K562 (cell line): ENCODE measurements around the gene CALM3. TPM values are rescaled to one million over a fixed set of nuclear protein-coding genes. Genes with fewer than 3 reads are reported as not detected.

Source experiments
- BHLHE40 ChIP-seq: IDR thresholded peaks from 2 replicates; pipeline ENCODE4 v1.6.1; 2011; ENCODE audit warnings: low read length, improper control_type of control experiment
- CHD1 ChIP-seq: fragments of 200-600 bp; sonication (generic); IDR thresholded peaks from one replicate; pipeline ENCODE4 v1.6.1; 2012; ENCODE audit warnings: mild to moderate bottlenecking, moderate library complexity, low read length, inconsistent platforms
- ELF1 ChIP-seq: fragments of 200-800 bp; sonication (Bioruptor generic); IDR thresholded peaks from 2 replicates; pipeline ENCODE4 v1.6.1; 2016; ENCODE audit warnings: missing genetic modification characterization, missing compliant biosample characterization
- ESRRB ChIP-seq: fragments of 250-450 bp; sonication (Bioruptor Pico); IDR thresholded peaks from 2 replicates; pipeline ENCODE4 v1.5.0; 2020; ENCODE audit warnings: mild to moderate bottlenecking, moderate library complexity, borderline replicate concordance
- HNRNPH1 ChIP-seq: fragments of 200-400 bp; formaldehyde crosslinking; optimal IDR thresholded peaks from 2 replicates; pipeline ENCODE3; 2017; ENCODE audit warnings: low read depth, mild to moderate bottlenecking, low read length, moderate library complexity
- JUNB ChIP-seq: fragments of 450-650 bp; formaldehyde crosslinking; conservative IDR thresholded peaks from 2 replicates; pipeline ENCODE4 v1.4.0; 2020; ENCODE audit warnings: mild to moderate bottlenecking
- KLF6 ChIP-seq: fragments of 250-450 bp; sonication (Bioruptor Pico); IDR thresholded peaks from 2 replicates; pipeline ENCODE4 v1.4.0; 2020; ENCODE audit warnings: mild to moderate bottlenecking, moderate library complexity, borderline replicate concordance
- MCM5 ChIP-seq: fragments of 450-650 bp; IDR thresholded peaks from 2 replicates; pipeline ENCODE4 v1.6.1; 2016; ENCODE audit warnings: low read depth
- MCM7 ChIP-seq, 2 experiments: fragments of 450-650 bp; IDR thresholded peaks; 2 replicates each; pipeline ENCODE4 v1.6.1; 2016 to 2018
- NFATC3 ChIP-seq: fragments of 450-650 bp; IDR thresholded peaks from 2 replicates; pipeline ENCODE4 v1.6.1; 2017; ENCODE audit warnings: mild to moderate bottlenecking
- NRF1 ChIP-seq, 2 experiments: fragments of 450-650 bp; IDR thresholded peaks in 1 of 2; conservative IDR thresholded peaks in 1 of 2; 2 replicates each; pipeline ENCODE4 v1.6.1; 2014; ENCODE audit warnings: mild to moderate bottlenecking in 2 of 2
- POLR2AphosphoS2 ChIP-seq: IDR thresholded peaks from 2 replicates; pipeline ENCODE4 v1.6.1; 2012; ENCODE audit warnings: low read length, improper control_type of control experiment
- PRPF4 ChIP-seq: fragments of 200-400 bp; formaldehyde crosslinking; IDR thresholded peaks from one replicate; pipeline ENCODE4 v1.6.1; 2017; ENCODE audit warnings: low read length, low read depth, mild to moderate bottlenecking; ENCODE audit not compliant: insufficient read depth, poor library complexity, severe bottlenecking
- RAD21 ChIP-seq, 2 experiments: fragments of 250-450 bp in 1 of 2; fragments of 450-650 bp in 1 of 2; sonication (Bioruptor Pico) in 1 of 2; formaldehyde crosslinking in 1 of 2; IDR thresholded peaks in 1 of 2; conservative IDR thresholded peaks in 1 of 2; 2 replicates each; pipeline versions ENCODE4 v1.4.0 to v1.8.0; 2020 to 2022; ENCODE audit warnings: mild to moderate bottlenecking in 2 of 2, moderate library complexity in 1 of 2
- RBM15 ChIP-seq: fragments of 200-400 bp; formaldehyde crosslinking; IDR thresholded peaks from 2 replicates; pipeline ENCODE4 v1.6.1; 2018; ENCODE audit warnings: mild to moderate bottlenecking, low read length, moderate library complexity; ENCODE audit not compliant: insufficient read depth
- RBM22 ChIP-seq: fragments of 200-400 bp; formaldehyde crosslinking; IDR thresholded peaks from 2 replicates; pipeline ENCODE4 v1.6.1; 2018; ENCODE audit warnings: low read length, low read depth; ENCODE audit not compliant: poor library complexity, severe bottlenecking
- TAF7 ChIP-seq: fragments of 450-650 bp; IDR thresholded peaks from 2 replicates; pipeline ENCODE4 v1.6.1; 2016; ENCODE audit warnings: missing genetic modification characterization, missing compliant biosample characterization
- XRCC4 ChIP-seq: IDR thresholded peaks from one replicate; pipeline ENCODE4 v1.6.1; 2011; ENCODE audit not compliant: insufficient read depth, insufficient read length; ENCODE audit errors: extremely low read depth
- ZNF518B ChIP-seq: fragments of 250-450 bp; sonication (Bioruptor Pico); IDR thresholded peaks from 2 replicates; pipeline ENCODE4 v1.5.0; 2021; ENCODE audit warnings: mild to moderate bottlenecking, moderate library complexity
- polyA plus RNA-seq, 8 experiments: library from polyadenylated mRNA; depleted of rRNA in 4 of 8; stranded (reverse) in 5 of 8; unstranded in 3 of 8; fragments of >200 nt; fragmentation: Nextera tagmentation in 2 of 8; fragmentation: Illumina TruSeq in 1 of 8; extraction: Ambion mirVana in 2 of 8; extraction: Trizol in 1 of 8; gene quantifications; 2 replicates each; pipeline versions ENCODE4 v1.2.1 to v1.2.3, GENCODE V29; 2011 to 2014; ENCODE audit warnings: inconsistent platforms in 1 of 8, missing spikeins in 1 of 8
- total RNA-seq, 7 experiments: library from RNA; depleted of rRNA in 6 of 7; stranded (reverse); fragments of >200 nt in 6 of 7; fragmentation: Illumina TruSeq in 2 of 7; extraction: Trizol in 2 of 7; gene quantifications; 2 replicates each; pipeline versions ENCODE4 v1.2.1 to v1.2.3, GENCODE V29; 2011 to 2021; ENCODE audit warnings: low replicate concordance in 1 of 7
- TF ChIP-seq, protein P1 (sequence below), 2 experiments: IDR thresholded peaks; 2 replicates each; pipeline ENCODE4 v1.6.1; 2011; ENCODE audit warnings: borderline replicate concordance in 1 of 2, control low read depth in 1 of 2, low read depth in 1 of 2, low read length in 1 of 2, mild to moderate bottlenecking in 1 of 2, mixed read lengths in 1 of 2, moderate library complexity in 1 of 2; ENCODE audit not compliant: insufficient read depth in 1 of 2, insufficient read length in 1 of 2, poor library complexity in 1 of 2, severe bottlenecking in 1 of 2; ENCODE audit errors: extremely low read depth in 1 of 2
- TF ChIP-seq, protein P2 (sequence below): fragments of 250-450 bp; sonication (Bioruptor Pico); IDR thresholded peaks from 2 replicates; pipeline ENCODE4 v1.8.0; 2021; ENCODE audit warnings: borderline replicate concordance, mild to moderate bottlenecking, moderate library complexity; ENCODE audit not compliant: poor library complexity, severe bottlenecking
- TF ChIP-seq, protein P3 (sequence below): fragments of 450-650 bp; IDR thresholded peaks from 2 replicates; pipeline ENCODE4 v1.6.1; 2016

CALM3 gene
- total and polyA plus RNA-seq, 9 of the 15 experiments (the other 6 are each of a cell fraction or from before 2014, with no cell fraction given): 34.6 to 350 (median 156) TPM

DNA sequence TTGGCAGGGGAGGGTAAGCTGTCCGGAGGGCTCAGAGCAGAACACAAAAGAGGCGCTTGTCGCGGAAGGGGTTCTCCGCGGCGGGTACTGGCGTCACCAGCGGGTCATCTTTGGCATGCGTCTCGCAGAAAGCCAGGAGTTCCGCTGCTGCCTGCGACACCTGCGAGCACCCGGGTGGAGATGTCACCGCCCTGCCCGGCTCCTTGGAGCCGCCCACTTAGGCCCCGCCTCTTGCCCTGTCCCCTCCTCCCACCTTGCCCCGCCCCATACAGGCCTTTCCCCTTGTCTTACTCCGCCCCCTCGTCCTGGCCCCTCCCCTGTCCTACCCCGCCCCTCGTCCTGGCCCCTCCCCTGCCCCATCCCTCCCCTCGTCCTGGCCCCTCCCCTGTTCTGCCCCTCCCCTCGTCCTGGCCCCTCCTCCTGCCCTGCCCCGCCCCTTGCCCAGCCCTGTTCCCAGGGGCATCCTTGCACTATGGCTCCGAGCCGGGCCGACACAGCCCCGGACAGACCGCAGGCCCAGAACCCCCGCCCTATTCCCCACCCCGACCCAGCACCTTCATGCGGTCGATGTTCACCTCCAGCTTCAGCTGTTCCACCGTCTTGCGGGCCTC lies 33.0 kb downstream of the CALM3 start (continued):
- no peak for TF ChIP-seq RBM22
- TF ChIP-seq PRPF4: no peak
- TF ChIP-seq KLF6: no peak
- no peak for TF ChIP-seq BHLHE40
- TF ChIP-seq, protein P1, sequence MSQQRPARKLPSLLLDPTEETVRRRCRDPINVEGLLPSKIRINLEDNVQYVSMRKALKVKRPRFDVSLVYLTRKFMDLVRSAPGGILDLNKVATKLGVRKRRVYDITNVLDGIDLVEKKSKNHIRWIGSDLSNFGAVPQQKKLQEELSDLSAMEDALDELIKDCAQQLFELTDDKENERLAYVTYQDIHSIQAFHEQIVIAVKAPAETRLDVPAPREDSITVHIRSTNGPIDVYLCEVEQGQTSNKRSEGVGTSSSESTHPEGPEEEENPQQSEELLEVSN (IDR thresholded peaks at IDR 0.05; ENCODE audit: borderline replicate concordance in 1 of 2, extremely low read depth in 1 of 2, insufficient read depth in 1 of 2, insufficient read length in 1 of 2, low read depth in 1 of 2, low read length in 1 of 2, poor library complexity in 1 of 2, severe bottlenecking in 1 of 2): peak in 1 of 2 experiments; percentile 40
- no peak for TF ChIP-seq NFATC3
- TF ChIP-seq CHD1: no peak
- no peak for TF ChIP-seq XRCC4
- no peak for TF ChIP-seq ESRRB
- TF ChIP-seq TAF7 (tag): no peak
- TF ChIP-seq, protein P2, sequence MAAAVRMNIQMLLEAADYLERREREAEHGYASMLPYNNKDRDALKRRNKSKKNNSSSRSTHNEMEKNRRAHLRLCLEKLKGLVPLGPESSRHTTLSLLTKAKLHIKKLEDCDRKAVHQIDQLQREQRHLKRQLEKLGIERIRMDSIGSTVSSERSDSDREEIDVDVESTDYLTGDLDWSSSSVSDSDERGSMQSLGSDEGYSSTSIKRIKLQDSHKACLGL (CRISPR knock-in tag): no peak
- TF ChIP-seq HNRNPH1: no peak
- TF ChIP-seq NRF1 (conservative IDR thresholded peaks at IDR 0.05 in 1 of 2, IDR thresholded peaks at IDR 0.05 in 1 of 2): peak; percentile 34 to 47
- TF ChIP-seq MCM5: no peak
- no peak for TF ChIP-seq JUNB (CRISPR knock-in tag)
- TF ChIP-seq ZNF518B (CRISPR knock-in tag): no peak
- TF ChIP-seq, protein P3, sequence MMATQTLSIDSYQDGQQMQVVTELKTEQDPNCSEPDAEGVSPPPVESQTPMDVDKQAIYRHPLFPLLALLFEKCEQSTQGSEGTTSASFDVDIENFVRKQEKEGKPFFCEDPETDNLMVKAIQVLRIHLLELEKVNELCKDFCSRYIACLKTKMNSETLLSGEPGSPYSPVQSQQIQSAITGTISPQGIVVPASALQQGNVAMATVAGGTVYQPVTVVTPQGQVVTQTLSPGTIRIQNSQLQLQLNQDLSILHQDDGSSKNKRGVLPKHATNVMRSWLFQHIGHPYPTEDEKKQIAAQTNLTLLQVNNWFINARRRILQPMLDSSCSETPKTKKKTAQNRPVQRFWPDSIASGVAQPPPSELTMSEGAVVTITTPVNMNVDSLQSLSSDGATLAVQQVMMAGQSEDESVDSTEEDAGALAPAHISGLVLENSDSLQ: 0 out of 2 replicates have a peak, but pooled peaks have one; percentile 33
- no peak for TF ChIP-seq MCM7 (IDR thresholded peaks at IDR 0.05)
- no peak for TF ChIP-seq POLR2AphosphoS2
- TF ChIP-seq ELF1 (tag): no peak
- TF ChIP-seq RBM15: no peak
- no peak for TF ChIP-seq RAD21 (CRISPR knock-in tag; conservative IDR thresholded peaks at IDR 0.05 in 1 of 2, IDR thresholded peaks at IDR 0.05 in 1 of 2)
